GM12878 (cell line): ENCODE data around the gene TBL3. TPM values are rescaled to one million over a fixed set of nuclear protein-coding genes. Genes with fewer than 3 reads are reported as not detected.

Experiments
- ATAC-seq: fragments of 200-7000 bp; cut with Tn5 transposase; 3 replicates; pipeline ENCODE4 v1.9.1; 2020; ENCODE audit warnings: mild to moderate bottlenecking, moderate library complexity
- BruUV-seq: library from RNA; stranded (reverse); fragments of 400-500 nt; replicated peaks from 2 replicates; lab custom pipeline; 2021; lab: Mats Ljungman, UMichigan
- CTCF ChIA-PET: fragments of 300-600 bp; sonication (Branson Sonifier 250); formaldehyde crosslinking; extraction: SDS; loops from one replicate; lab custom pipeline; 2021; ENCODE audit warnings: inconsistent platforms; lab: Yijun Ruan, JAX
- POLR2A ChIA-PET: fragments of 350-600 bp; formaldehyde crosslinking; extraction: SDS; loops from one replicate; lab custom pipeline; 2021; ENCODE audit warnings: inconsistent platforms; lab: Charles Lee
- RAD21 ChIA-PET: fragments of 300-600 bp; sonication (Branson Sonifier 250); formaldehyde crosslinking; loops from one replicate; lab custom pipeline; 2023; ENCODE audit warnings: antibody characterized with exemption; ENCODE audit not compliant: unreplicated experiment; lab: Charles Lee
- SMC1A ChIA-PET: fragments of 300-600 bp; sonication (Branson Sonifier 250); formaldehyde crosslinking; loops from one replicate; lab custom pipeline; 2023; ENCODE audit not compliant: unreplicated experiment, uncharacterized antibody; lab: Charles Lee
- DNase-seq: peaks from one replicate; pipeline ENCODE4 v3.0.0-alpha.2; 2011; ENCODE audit warnings: low read depth, low spot score
- FAIRE-seq: peaks from 3 replicates; lab custom pipeline; 2011; peaks lifted over from hg19 to GRCh38; lab: Jason Lieb, UNC
- H2AFZ ChIP-seq: 2 replicates; pipeline ENCODE4 v1.6.0; 2011; ENCODE audit warnings: low read depth, low read length, control low read depth; ENCODE audit not compliant: control insufficient read depth
- H3K27ac ChIP-seq: 2 replicates; pipeline ENCODE4 v1.5.1; 2011; ENCODE audit warnings: control low read depth; ENCODE audit not compliant: control insufficient read depth, insufficient read depth
- H3K27me3 ChIP-seq, 2 experiments: replicated peaks in 1 of 2; 2 replicates each; pipeline versions ENCODE4 v1.6.0 to v1.6.1; 2011; ENCODE audit warnings: low read length in 1 of 2; ENCODE audit not compliant: control insufficient read depth in 2 of 2, insufficient read depth in 2 of 2
- H3K36me3 ChIP-seq, 2 experiments: 2 replicates each; pipeline ENCODE4 v1.5.1; 2011; ENCODE audit warnings: low read length in 1 of 2; ENCODE audit not compliant: control insufficient read depth in 2 of 2, insufficient read depth in 2 of 2
- H3K4me1 ChIP-seq: 2 replicates; pipeline ENCODE4 v1.6.1; 2011; ENCODE audit warnings: mild to moderate bottlenecking, low read length, moderate library complexity, mixed read lengths; ENCODE audit not compliant: control insufficient read depth, insufficient read depth
- H3K4me2 ChIP-seq: 2 replicates; pipeline ENCODE4 v1.6.0; 2011; ENCODE audit warnings: control low read depth; ENCODE audit not compliant: control insufficient read depth, insufficient read depth
- H3K4me3 ChIP-seq: fragments of 200-600 bp; sonication (generic); 2 replicates; pipeline ENCODE4 v1.5.1; 2016
- H3K79me2 ChIP-seq: 2 replicates; pipeline ENCODE4 v1.6.0; 2011; ENCODE audit warnings: low read length; ENCODE audit not compliant: control insufficient read depth, insufficient read depth
- H3K9ac ChIP-seq: 2 replicates; pipeline ENCODE4 v1.8.0; 2011; ENCODE audit warnings: low read length, control low read depth, mixed read lengths; ENCODE audit not compliant: control insufficient read depth, insufficient read depth
- H3K9me3 ChIP-seq: replicated peaks from 3 replicates; pipeline ENCODE4 v1.5.1; 2011; ENCODE audit warnings: mild to moderate bottlenecking, low read length; ENCODE audit not compliant: control insufficient read depth, insufficient read depth
- H4K20me1 ChIP-seq: 2 replicates; pipeline ENCODE4 v1.6.0; 2011; ENCODE audit not compliant: control insufficient read depth, insufficient read depth
- ASH2L ChIP-seq: fragments of 300-600, 200-600 bp; sonication (generic); IDR thresholded peaks from 2 replicates; pipeline ENCODE4 v1.6.1; 2017; ENCODE audit warnings: low read depth, mild to moderate bottlenecking, borderline replicate concordance
- ESRRA ChIP-seq: IDR thresholded peaks from 2 replicates; pipeline ENCODE4 v1.6.1; 2012; ENCODE audit warnings: mild to moderate bottlenecking, low read length, improper control_type of control experiment
- EZH2 ChIP-seq: IDR thresholded peaks from 2 replicates; pipeline ENCODE4 v1.6.1; 2012; ENCODE audit warnings: low read depth, mild to moderate bottlenecking, control low read depth, inconsistent platforms, low read length, borderline replicate concordance; ENCODE audit not compliant: control insufficient read depth
- FOXM1 ChIP-seq: IDR thresholded peaks from 2 replicates; pipeline ENCODE4 v1.6.1; 2012; ENCODE audit warnings: low read depth, mild to moderate bottlenecking, inconsistent platforms, low read length, moderate library complexity
- GABPA ChIP-seq: IDR thresholded peaks from 2 replicates; pipeline ENCODE4 v1.6.1; 2014; ENCODE audit warnings: antibody characterized with exemption, low read depth, mild to moderate bottlenecking, inconsistent platforms
- HDAC6 ChIP-seq: fragments of 200-600 bp; sonication (generic); IDR thresholded peaks from one replicate; pipeline ENCODE4 v1.8.0; 2017; ENCODE audit warnings: antibody characterized with exemption; ENCODE audit not compliant: unreplicated experiment
- KAT2A ChIP-seq: conservative IDR thresholded peaks from 2 replicates; pipeline ENCODE4 v1.6.1; 2011; ENCODE audit warnings: low read depth, low read length; ENCODE audit not compliant: control insufficient read depth
- NBN ChIP-seq: fragments of 450-650 bp; IDR thresholded peaks from 2 replicates; pipeline ENCODE4 v1.6.1; 2016
- NR2C1 ChIP-seq: fragments of 450-650 bp; IDR thresholded peaks from 2 replicates; pipeline ENCODE4 v1.6.1; 2017; ENCODE audit warnings: antibody characterized with exemption, mild to moderate bottlenecking, moderate library complexity
- NR2F1 ChIP-seq: fragments of 450-650 bp; conservative IDR thresholded peaks from 2 replicates; pipeline ENCODE4 v1.6.1; 2017; ENCODE audit warnings: mild to moderate bottlenecking
- NRF1 ChIP-seq: conservative IDR thresholded peaks from 2 replicates; pipeline ENCODE4 v1.6.1; 2011; ENCODE audit warnings: mild to moderate bottlenecking, low read depth, low read length, improper control_type of control experiment
- POLR2A ChIP-seq: IDR thresholded peaks from 2 replicates; pipeline ENCODE4 v1.6.1; 2011; ENCODE audit warnings: low read depth, mild to moderate bottlenecking, low read length
- RAD51 ChIP-seq: fragments of 450-650 bp; IDR thresholded peaks from 2 replicates; pipeline ENCODE4 v1.6.1; 2016; ENCODE audit warnings: moderate library complexity, mild to moderate bottlenecking, inconsistent platforms
- SIX5 ChIP-seq: IDR thresholded peaks from 2 replicates; pipeline ENCODE4 v1.6.1; 2011; ENCODE audit warnings: mild to moderate bottlenecking, low read depth, low read length, moderate library complexity; ENCODE audit not compliant: severe bottlenecking
- TAF1 ChIP-seq: IDR thresholded peaks from 2 replicates; pipeline ENCODE4 v1.6.1; 2011; ENCODE audit warnings: mild to moderate bottlenecking, low read depth, low read length, borderline replicate concordance
- YBX1 ChIP-seq: fragments of 450-650 bp; IDR thresholded peaks from 2 replicates; pipeline ENCODE4 v1.6.1; 2016; ENCODE audit warnings: antibody characterized with exemption
- WGBS: methylation state at CpG from one replicate; pipeline ENCODE4 v1.1.6; 2016; ENCODE audit warnings: low lambda C conversion rate; ENCODE audit not compliant: insufficient replicate concordance, insufficient coverage; ENCODE audit errors: missing lambda C conversion rate; 5-methylcytosine and 5-hydroxymethylcytosine counted together
- in situ Hi-C: fragments of 300-500 bp; cut with MboI; formaldehyde crosslinking; loops from 9 replicates; pipeline ENCODE4 v1.14.3; 2018; ENCODE audit warnings: mixed read lengths
- intact Hi-C: fragments of 100-400 bp; cut with micrococcal nuclease; formaldehyde crosslinking; loops from one replicate; pipeline ENCODE4 v1.14.2; 2022; ENCODE audit not compliant: unreplicated experiment
- polyA plus RNA-seq, 11 experiments: library from polyadenylated mRNA; depleted of rRNA in 4 of 11; unstranded in 6 of 11; stranded (reverse) in 5 of 11; fragments of >200 nt; fragmentation: Nextera tagmentation in 4 of 11; fragmentation: Illumina TruSeq in 1 of 11; extraction: Ambion mirVana in 4 of 11; extraction: Trizol in 1 of 11; gene quantifications; 1 replicate in 1 of 11; 2 replicates in 10 of 11; pipeline versions ENCODE4 v1.2.1 to v1.2.3, GENCODE V29; 2011 to 2016; ENCODE audit warnings: inconsistent platforms in 2 of 11, missing spikeins in 2 of 11, low read depth in 1 of 11
- total RNA-seq, 4 experiments: library from RNA; depleted of rRNA in 3 of 4; stranded (reverse); fragments of >200 nt in 3 of 4; fragmentation: Illumina TruSeq in 1 of 4; extraction: Trizol in 1 of 4; gene quantifications; 2 replicates each; pipeline versions ENCODE4 v1.2.1 to v1.2.3, GENCODE V29; 2013 to 2021
- TF ChIP-seq, protein P1 (sequence below): fragments of 450-650 bp; IDR thresholded peaks from 2 replicates; pipeline ENCODE4 v1.6.1; 2014; ENCODE audit warnings: mild to moderate bottlenecking
- TF ChIP-seq, protein P2 (sequence below): fragments of 450-650 bp; IDR thresholded peaks from 2 replicates; pipeline ENCODE4 v1.6.1; 2017; ENCODE audit warnings: low read depth, mild to moderate bottlenecking, moderate library complexity
- TF ChIP-seq, protein P3 (sequence below): fragments of 450-650 bp; IDR thresholded peaks from 2 replicates; pipeline ENCODE4 v1.6.1; 2016; ENCODE audit warnings: mild to moderate bottlenecking

The TBL3 gene
- total and polyA plus RNA-seq, 10 of the 15 experiments (the other 5 are each of a cell fraction or from before 2014, with no cell fraction given), result 1.2 to 101 (median 34.2) TPM

DNA sequence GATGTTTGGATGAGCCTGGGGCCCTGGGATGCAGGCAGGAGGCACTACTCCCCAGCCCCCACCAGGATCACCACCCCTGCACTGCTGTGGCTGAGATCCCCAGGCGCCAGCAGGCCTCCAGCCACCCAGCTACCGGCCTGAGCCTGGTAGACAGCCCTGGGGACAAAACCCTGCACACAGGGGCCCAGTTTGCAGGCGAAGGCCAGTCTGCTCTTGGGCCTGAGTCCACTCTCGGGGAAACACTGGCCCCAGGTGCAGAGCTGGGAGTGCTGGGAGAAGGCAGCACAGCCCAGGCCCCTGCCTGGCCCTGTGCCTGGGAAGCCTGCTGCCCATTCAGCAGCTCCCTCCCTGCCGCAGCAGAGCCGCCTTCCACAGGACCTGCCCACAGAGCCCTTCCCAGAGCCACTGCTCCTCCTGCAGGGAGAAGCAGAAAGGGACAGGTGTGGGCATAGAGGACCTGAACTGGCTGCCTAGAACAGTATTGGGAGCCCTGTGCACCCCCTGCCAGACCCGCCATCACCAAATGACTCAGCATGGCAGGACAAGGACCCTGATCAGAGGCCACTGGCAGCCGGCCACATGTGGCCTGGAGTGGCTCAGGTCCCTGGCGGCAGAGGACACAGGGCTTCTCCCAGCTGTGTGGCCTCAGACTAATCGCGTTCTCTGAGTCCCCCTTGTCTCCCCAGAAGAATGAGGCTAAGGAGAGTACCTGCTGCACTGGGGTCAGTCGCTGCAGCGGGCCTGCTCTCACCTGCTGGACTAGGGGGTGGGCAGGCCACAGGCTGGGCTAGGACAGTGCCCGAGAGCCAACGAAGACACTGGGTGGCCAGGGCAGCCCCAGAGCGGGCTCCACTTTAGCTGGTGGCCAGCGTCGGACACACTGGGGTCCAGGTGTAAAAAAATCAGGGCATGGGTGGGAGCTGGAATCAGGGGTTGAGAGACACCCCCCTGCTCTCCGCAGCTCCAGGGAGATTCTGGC lies 39.5 kb upstream of the TBL3 start (continued):
- no peak for TF ChIP-seq SIX5
- TF ChIP-seq TAF1, result no peak
- TF ChIP-seq NBN, result no peak

DNA sequence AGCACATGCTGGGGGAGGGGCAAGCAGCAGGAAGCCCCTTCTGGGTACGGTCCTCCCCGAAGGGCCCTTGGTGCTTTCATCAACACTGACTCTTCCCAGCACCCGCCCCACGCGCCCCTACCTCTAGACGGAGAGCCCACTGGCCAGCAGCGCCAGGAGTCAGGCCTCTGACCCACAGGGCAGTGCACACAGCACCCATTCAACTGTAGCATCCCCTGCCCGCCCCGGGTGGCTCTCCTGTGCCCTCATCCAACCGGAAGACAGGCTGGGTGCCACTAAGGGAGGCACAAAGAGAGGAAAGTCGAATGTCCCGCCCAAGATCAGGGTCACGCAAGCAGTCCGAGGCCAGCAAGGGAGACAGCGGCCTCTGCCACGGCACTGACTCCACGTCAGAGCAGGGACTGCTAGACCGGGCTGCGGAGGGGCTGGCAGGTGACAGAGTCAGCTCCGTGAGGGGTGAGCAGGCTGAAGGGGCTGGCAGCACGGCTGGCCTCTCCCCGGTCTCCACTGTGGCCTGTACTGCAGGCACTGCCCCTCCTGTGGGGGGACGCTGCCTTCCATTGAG lies 38.7 kb upstream of the TBL3 start:
- H3K9ac ChIP-seq, result no peak overlapping the region
- SMC1A ChIA-PET, result no interaction called here
- no peak for ATAC-seq
- no TSS peak for BruUV-seq
- H3K4me3 ChIP-seq, result no peak overlapping the region
- no peaks in the 10 kb centered on the region; the same call in 1 of the 2 replicates for H3K4me1 ChIP-seq
- intact Hi-C loops (no loop called here), in situ Hi-C loops (loop anchor here (10.0 kb wide), 1 partner anchor 68 kb away; no protein-coding TSS in a partner anchor)
- DNase-seq, result no peak
- RAD21 ChIA-PET, result no interaction called here
- no peaks in the 10 kb centered on the region for H3K36me3 ChIP-seq
- whole genome bisulfite sequencing, result 49% methylated on average over 22 of the region's 23 CpGs
- H2AFZ ChIP-seq, result no peak overlapping the region
- POLR2A ChIA-PET, result no interaction called here
- no peaks in the 10 kb centered on the region for H3K79me2 ChIP-seq
- no peak overlapping the region for H3K4me2 ChIP-seq
- H4K20me1 ChIP-seq, result no peaks in the 10 kb centered on the region
- no peak for FAIRE-seq
- no peak overlapping the region for H3K27ac ChIP-seq
- no peaks in the 10 kb centered on the region for H3K9me3 ChIP-seq
- no peaks in the 10 kb centered on the region; a peak in 3 of 4 replicates for H3K27me3 ChIP-seq
- CTCF ChIA-PET, result no interaction called here
- TF ChIP-seq ESRRA (no peak), YBX1 (no peak), EZH2 (no peak), NR2C1 (no peak), HDAC6 (no peak), POLR2A (no peak), RAD51 (no peak), NR2F1 (no peak), NRF1 (no peak), ASH2L (no peak), KAT2A (no peak), FOXM1 (no peak), GABPA (no peak)
- TF ChIP-seq, protein P1, sequence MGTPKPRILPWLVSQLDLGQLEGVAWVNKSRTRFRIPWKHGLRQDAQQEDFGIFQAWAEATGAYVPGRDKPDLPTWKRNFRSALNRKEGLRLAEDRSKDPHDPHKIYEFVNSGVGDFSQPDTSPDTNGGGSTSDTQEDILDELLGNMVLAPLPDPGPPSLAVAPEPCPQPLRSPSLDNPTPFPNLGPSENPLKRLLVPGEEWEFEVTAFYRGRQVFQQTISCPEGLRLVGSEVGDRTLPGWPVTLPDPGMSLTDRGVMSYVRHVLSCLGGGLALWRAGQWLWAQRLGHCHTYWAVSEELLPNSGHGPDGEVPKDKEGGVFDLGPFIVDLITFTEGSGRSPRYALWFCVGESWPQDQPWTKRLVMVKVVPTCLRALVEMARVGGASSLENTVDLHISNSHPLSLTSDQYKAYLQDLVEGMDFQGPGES, result no peak
- TF ChIP-seq, protein P2, sequence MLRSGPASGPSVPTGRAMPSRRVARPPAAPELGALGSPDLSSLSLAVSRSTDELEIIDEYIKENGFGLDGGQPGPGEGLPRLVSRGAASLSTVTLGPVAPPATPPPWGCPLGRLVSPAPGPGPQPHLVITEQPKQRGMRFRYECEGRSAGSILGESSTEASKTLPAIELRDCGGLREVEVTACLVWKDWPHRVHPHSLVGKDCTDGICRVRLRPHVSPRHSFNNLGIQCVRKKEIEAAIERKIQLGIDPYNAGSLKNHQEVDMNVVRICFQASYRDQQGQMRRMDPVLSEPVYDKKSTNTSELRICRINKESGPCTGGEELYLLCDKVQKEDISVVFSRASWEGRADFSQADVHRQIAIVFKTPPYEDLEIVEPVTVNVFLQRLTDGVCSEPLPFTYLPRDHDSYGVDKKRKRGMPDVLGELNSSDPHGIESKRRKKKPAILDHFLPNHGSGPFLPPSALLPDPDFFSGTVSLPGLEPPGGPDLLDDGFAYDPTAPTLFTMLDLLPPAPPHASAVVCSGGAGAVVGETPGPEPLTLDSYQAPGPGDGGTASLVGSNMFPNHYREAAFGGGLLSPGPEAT, result no peak
- TF ChIP-seq, protein P3, sequence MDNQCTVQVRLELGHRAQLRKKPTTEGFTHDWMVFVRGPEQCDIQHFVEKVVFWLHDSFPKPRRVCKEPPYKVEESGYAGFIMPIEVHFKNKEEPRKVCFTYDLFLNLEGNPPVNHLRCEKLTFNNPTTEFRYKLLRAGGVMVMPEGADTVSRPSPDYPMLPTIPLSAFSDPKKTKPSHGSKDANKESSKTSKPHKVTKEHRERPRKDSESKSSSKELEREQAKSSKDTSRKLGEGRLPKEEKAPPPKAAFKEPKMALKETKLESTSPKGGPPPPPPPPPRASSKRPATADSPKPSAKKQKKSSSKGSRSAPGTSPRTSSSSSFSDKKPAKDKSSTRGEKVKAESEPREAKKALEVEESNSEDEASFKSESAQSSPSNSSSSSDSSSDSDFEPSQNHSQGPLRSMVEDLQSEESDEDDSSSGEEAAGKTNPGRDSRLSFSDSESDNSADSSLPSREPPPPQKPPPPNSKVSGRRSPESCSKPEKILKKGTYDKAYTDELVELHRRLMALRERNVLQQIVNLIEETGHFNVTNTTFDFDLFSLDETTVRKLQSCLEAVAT, result no peak
